ENCODE measurements around the gene MEX3A.

- TF ChIP-seq EP300 (IDR thresholded peaks at IDR 0.05; ENCODE audit: borderline replicate concordance) (no peak), ZBTB7A (IDR thresholded peaks at IDR 0.05; ENCODE audit: low read depth) (no peak), MAX (IDR thresholded peaks at IDR 0.05) (no peak), TAF1 (IDR thresholded peaks at IDR 0.05; ENCODE audit: low read depth) (no peak), REST (IDR thresholded peaks at IDR 0.05; ENCODE audit: low read depth) (no peak), CREB1 (IDR thresholded peaks at IDR 0.05; ENCODE audit: low read depth) (no peak), RAD21 (IDR thresholded peaks at IDR 0.05; ENCODE audit: low read depth) (no peak), YY1 (IDR thresholded peaks at IDR 0.05; ENCODE audit: low read depth) (no peak), FOXM1 (IDR thresholded peaks at IDR 0.05; ENCODE audit: borderline replicate concordance, low read depth) (no peak)
Observed at GRCh38 chr1:156121457-156121856, 39.2 kb upstream of the MEX3A start.

Measured in Ishikawa (cell line).